Activated CD8-positive, alpha-beta memory T cell treated with anti-CD3 and anti-CD28 coated beads, Interleukin-2, amount 10 ng/mL, durations not matched to agents 7 days and 5 days (primary cell): ENCODE measurements around the gene CHKB. TPM values are rescaled to one million over a fixed set of nuclear protein-coding genes. Genes with fewer than 3 reads are reported as not detected.

Experiments
- ATAC-seq: fragments of 150-1000 bp; cut with Tn5 transposase; one replicate; pipeline ENCODE4 v1.10.0; 2021; ENCODE audit warnings: moderate library complexity
- CTCF ChIA-PET: fragments of 350-600 bp; sonication (Branson Sonifier 250); formaldehyde crosslinking; loops from one replicate; lab custom pipeline; 2021; ENCODE audit warnings: antibody characterized with exemption; lab: Charles Lee
- DNase-seq: peaks from one replicate; pipeline ENCODE4 v3.0.0-alpha.2; 2020
- H3K27ac Mint-ChIP-seq: one replicate; pipeline ENCODE4 v1.8.0; 2021; ENCODE audit warnings: mild to moderate bottlenecking, mixed read lengths
- H3K27me3 Mint-ChIP-seq: one replicate; pipeline ENCODE4 v1.8.0; 2021; ENCODE audit warnings: mixed read lengths
- H3K36me3 Mint-ChIP-seq: one replicate; pipeline ENCODE4 v1.8.0; 2021; ENCODE audit warnings: mild to moderate bottlenecking, mixed read lengths
- H3K4me1 Mint-ChIP-seq: one replicate; pipeline ENCODE4 v1.8.0; 2021; ENCODE audit warnings: mixed read lengths
- H3K4me3 Mint-ChIP-seq: one replicate; pipeline ENCODE4 v1.8.0; 2021; ENCODE audit warnings: mild to moderate bottlenecking, moderate library complexity, mixed read lengths
- H3K9me3 Mint-ChIP-seq: one replicate; pipeline ENCODE4 v1.8.0; 2022; ENCODE audit warnings: low read depth, mixed read lengths
- total RNA-seq, 2 experiments: library from RNA; stranded (reverse); gene quantifications; one replicate each; pipeline ENCODE4 v1.2.3, GENCODE V29; 2021

CHKB gene
- total RNA-seq, 2 experiments from 2014 or later, result 97.2 to 118 TPM

- ATAC-seq (no peak), DNase-seq (no peak)
- Mint-ChIP-seq H3K4me3 (peak overlapping the region; percentile 24), H3K4me1 (peaks cover 6% of the 10 kb centered on the region), H3K27ac (no peak overlapping the region), H3K36me3 (no peaks in the 10 kb centered on the region), H3K9me3 (no peaks in the 10 kb centered on the region), H3K27me3 (peaks cover 46% of the 10 kb centered on the region)
- CTCF ChIA-PET, result interaction anchor here (2.1 kb wide), 1 partner anchor 20 kb away, joined by 4 read pairs; no protein-coding TSS in a partner anchor
Measured at GRCh38 chr22:50601669-50602337, 19.2 kb upstream of the CHKB start.

GRCh38 chr22:50600967-50601668, 18.5 kb upstream of the CHKB start:
- Mint-ChIP-seq H3K4me1 (peaks cover 6% of the 10 kb centered on the region), H3K36me3 (no peaks in the 10 kb centered on the region), H3K4me3 (no peak overlapping the region), H3K27ac (no peak overlapping the region), H3K27me3 (peaks cover 48% of the 10 kb centered on the region), H3K9me3 (no peaks in the 10 kb centered on the region)
- CTCF ChIA-PET, result interaction anchor here (2.1 kb wide), 1 partner anchor 20 kb away, joined by 4 read pairs; no protein-coding TSS in a partner anchor
- no peak for DNase-seq
- no peak for ATAC-seq

- peaks cover 45% of the 10 kb centered on the region for H3K27me3 Mint-ChIP-seq
- H3K4me1 Mint-ChIP-seq, result peaks cover 6% of the 10 kb centered on the region
- H3K27ac Mint-ChIP-seq, result no peak within 1 kb of the TSS
- H3K36me3 Mint-ChIP-seq, result no peaks in the 10 kb centered on the region
- CTCF ChIA-PET, result no interaction called here
- H3K9me3 Mint-ChIP-seq, result no peaks in the 10 kb centered on the region
- no peak for DNase-seq
- H3K4me3 Mint-ChIP-seq, result peak within 1 kb of the TSS; percentile 27
- ATAC-seq, result peak; percentile 35
Measured at GRCh38 chr22:50600538-50600937, 17.9 kb upstream of the CHKB start, which contains the start of gene MAPK8IP2. Gene MAPK8IP2, plus strand, starts transcription at chr22:50600793. Its CDS starts 26 bp downstream, at chr22:50600819.

- Mint-ChIP-seq H3K9me3 (no peaks in the 10 kb centered on the region), H3K27ac (no peak overlapping the region), H3K36me3 (no peaks in the 10 kb centered on the region), H3K4me3 (peak overlapping the region; percentile 27), H3K4me1 (peaks cover 6% of the 10 kb centered on the region), H3K27me3 (peaks cover 40% of the 10 kb centered on the region)
- ATAC-seq (peak; percentile 92), DNase-seq (peak; percentile 75)
- CTCF ChIA-PET, result interaction anchor here (1.1 kb wide), 1 partner anchor 21 kb away, joined by 3 read pairs; no protein-coding TSS in a partner anchor
Measured at GRCh38 chr22:50599816-50600455, 17.3 kb upstream of the CHKB start.

DNA sequence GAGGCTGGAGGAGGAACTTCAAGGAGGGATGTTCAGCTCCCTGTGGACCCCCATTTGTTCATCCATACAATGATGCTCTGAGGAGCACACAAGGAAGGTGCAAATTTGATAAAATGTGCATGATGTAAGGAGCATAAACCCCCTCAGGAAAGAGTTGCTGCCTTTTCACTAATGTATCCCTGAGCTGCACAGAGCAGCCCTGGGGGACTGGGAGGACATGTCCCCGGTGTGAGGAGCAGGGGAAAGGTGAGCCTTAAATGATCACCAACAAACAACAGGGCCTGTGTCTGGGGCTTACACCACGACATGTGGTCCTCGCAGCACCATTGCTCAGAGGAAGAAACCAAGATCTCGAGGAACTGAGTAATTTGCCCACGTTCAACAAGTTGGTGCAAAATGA, 14.4 kb upstream of the CHKB start:
- no peak overlapping the region for H3K4me3 Mint-ChIP-seq
- H3K9me3 Mint-ChIP-seq, result no peaks in the 10 kb centered on the region
- H3K4me1 Mint-ChIP-seq, result peaks cover 6% of the 10 kb centered on the region
- ATAC-seq, result no peak
- no peak overlapping the region for H3K27ac Mint-ChIP-seq
- CTCF ChIA-PET, result no interaction called here
- H3K36me3 Mint-ChIP-seq, result no peaks in the 10 kb centered on the region
- H3K27me3 Mint-ChIP-seq, result peaks cover 25% of the 10 kb centered on the region
- DNase-seq, result no peak

DNA sequence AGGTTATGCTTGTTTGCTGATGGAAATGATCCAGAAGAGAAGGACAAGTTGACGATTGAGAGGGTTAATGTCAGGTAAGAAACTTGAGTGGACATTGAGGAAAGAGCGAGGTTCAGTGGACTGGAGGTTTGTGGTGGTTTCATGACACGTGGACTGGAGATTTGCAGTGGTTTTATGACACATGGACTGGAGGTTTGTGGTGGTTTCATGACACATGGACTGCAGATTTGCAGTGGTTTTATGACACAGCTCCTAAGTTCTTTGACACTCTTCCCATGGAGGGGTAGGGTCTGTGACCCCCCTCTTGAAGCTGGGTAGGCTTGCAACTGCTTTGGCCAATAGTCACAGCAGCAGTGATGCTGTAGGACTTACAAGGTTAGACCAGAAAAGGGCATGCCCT, 12.5 kb upstream of the CHKB start:
- Mint-ChIP-seq H3K27ac (no peak overlapping the region), H3K9me3 (no peaks in the 10 kb centered on the region), H3K4me3 (no peak overlapping the region), H3K36me3 (peaks cover 1% of the 10 kb centered on the region), H3K4me1 (peaks cover 4% of the 10 kb centered on the region), H3K27me3 (peaks cover 21% of the 10 kb centered on the region)
- CTCF ChIA-PET, result no interaction called here
- DNase-seq, result no peak
- ATAC-seq, result no peak

- H3K36me3 Mint-ChIP-seq, result peaks cover 1% of the 10 kb centered on the region
- H3K4me3 Mint-ChIP-seq, result no peak overlapping the region
- H3K4me1 Mint-ChIP-seq, result peaks cover 8% of the 10 kb centered on the region
- CTCF ChIA-PET, result interaction anchor here (1.3 kb wide), 1 partner anchor 25 kb away, joined by 6 read pairs; the partner anchor contains the start of gene SYCE3
- H3K27ac Mint-ChIP-seq, result no peak overlapping the region
- no peaks in the 10 kb centered on the region for H3K9me3 Mint-ChIP-seq
- H3K27me3 Mint-ChIP-seq, result peaks cover 8% of the 10 kb centered on the region
- ATAC-seq (no peak), DNase-seq (no peak)
Measured at GRCh38 chr22:50587407-50587806, 4.8 kb upstream of the CHKB start.

- Mint-ChIP-seq H3K36me3 (no peaks in the 10 kb centered on the region), H3K9me3 (no peaks in the 10 kb centered on the region), H3K27me3 (peaks cover 8% of the 10 kb centered on the region), H3K27ac (no peak overlapping the region), H3K4me3 (no peak overlapping the region), H3K4me1 (peaks cover 14% of the 10 kb centered on the region)
- CTCF ChIA-PET, result no interaction called here
- DNase-seq (no peak), ATAC-seq (no peak)
Measured at GRCh38 chr22:50586416-50586815, 3.8 kb upstream of the CHKB start.

- CTCF ChIA-PET, result no interaction called here
- H3K9me3 Mint-ChIP-seq, result no peaks in the 10 kb centered on the region
- no peak for DNase-seq
Measured at GRCh38 chr22:50585781-50586180, 3.1 kb upstream of the CHKB start.

GRCh38 chr22:50585238-50585637, 2.6 kb upstream of the CHKB start:
- CTCF ChIA-PET, result interaction anchor here (0.8 to 1.2 kb wide), 2 partner anchors 22 to 87 kb away, joined by 3 to 4 read pairs; partner anchors contain the start of gene SYCE3
- DNase-seq (no peak), ATAC-seq (no peak)
- H3K4me3 Mint-ChIP-seq, result no peak overlapping the region
- peaks cover 5% of the 10 kb centered on the region for H3K27me3 Mint-ChIP-seq
- H3K9me3 Mint-ChIP-seq, result no peaks in the 10 kb centered on the region
- no peak overlapping the region for H3K27ac Mint-ChIP-seq
- peaks cover 3% of the 10 kb centered on the region for H3K36me3 Mint-ChIP-seq
- peaks cover 23% of the 10 kb centered on the region for H3K4me1 Mint-ChIP-seq

More at GRCh38 chr22:50585781-50586180, 3.1 kb upstream of the CHKB start:
- Mint-ChIP-seq H3K4me1 (peaks cover 19% of the 10 kb centered on the region), H3K27me3 (peaks cover 8% of the 10 kb centered on the region), H3K4me3 (no peak overlapping the region), H3K27ac (no peak overlapping the region), H3K36me3 (no peaks in the 10 kb centered on the region)
- ATAC-seq, result no peak

DNA sequence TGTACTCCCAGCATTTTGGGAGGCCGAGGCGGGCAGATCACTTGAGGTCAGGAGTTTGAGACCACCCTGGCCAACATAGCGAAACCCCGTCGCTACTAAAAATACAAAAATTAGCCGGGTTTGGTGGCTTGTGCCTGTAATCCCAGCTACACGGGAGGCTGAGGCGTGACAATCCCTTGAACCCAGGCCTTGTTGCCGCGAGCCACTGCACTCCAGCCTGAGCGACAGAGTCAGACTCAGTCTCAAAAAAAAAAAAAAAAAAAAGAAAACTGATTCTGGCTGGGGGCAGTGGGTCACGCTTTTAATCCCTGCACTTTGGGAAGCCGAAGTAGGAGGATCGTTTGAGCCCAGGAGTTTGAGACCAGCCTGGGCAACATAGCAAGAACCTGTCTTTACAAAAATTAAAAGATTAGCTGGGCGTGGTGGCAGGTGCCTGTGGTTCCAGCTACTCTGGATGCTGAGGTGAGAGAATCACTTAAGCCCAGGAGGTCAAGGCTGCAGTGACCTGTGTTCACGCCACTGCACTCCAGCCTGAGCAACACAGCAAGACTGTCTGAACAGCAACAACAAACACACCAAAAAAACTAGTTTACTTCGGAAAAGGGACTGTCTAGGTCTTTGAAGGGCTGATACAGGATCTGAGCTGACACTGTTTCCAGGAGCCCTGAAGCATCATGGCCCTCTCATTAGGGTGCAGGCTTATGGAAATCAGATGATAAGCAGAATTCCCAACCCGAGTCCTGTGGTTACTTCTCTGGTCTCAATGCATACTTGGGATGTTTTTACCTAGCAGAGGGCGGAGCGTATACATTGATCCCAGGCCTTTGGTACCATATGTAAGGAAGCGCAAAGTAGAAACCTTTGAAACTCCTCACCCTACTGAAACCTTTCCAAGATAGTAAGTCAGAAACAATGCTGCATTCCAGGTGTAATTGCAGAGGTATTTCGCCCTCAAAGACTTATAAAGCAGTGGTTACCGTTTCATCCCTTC, 1.8 kb upstream of the CHKB start:
- Mint-ChIP-seq H3K36me3 (peaks cover 9% of the 10 kb centered on the region), H3K27ac (no peak overlapping the region), H3K27me3 (no peaks in the 10 kb centered on the region), H3K9me3 (no peaks in the 10 kb centered on the region), H3K4me1 (peaks cover 24% of the 10 kb centered on the region), H3K4me3 (peak overlapping the region; percentile 89)
- CTCF ChIA-PET, result interaction anchor here (0.7 to 1.2 kb wide), 3 partner anchors 22 to 173 kb away, joined by 3 to 4 read pairs (median 3); partner anchors contain the start of gene SYCE3
- DNase-seq (no peak), ATAC-seq (no peak)

DNA sequence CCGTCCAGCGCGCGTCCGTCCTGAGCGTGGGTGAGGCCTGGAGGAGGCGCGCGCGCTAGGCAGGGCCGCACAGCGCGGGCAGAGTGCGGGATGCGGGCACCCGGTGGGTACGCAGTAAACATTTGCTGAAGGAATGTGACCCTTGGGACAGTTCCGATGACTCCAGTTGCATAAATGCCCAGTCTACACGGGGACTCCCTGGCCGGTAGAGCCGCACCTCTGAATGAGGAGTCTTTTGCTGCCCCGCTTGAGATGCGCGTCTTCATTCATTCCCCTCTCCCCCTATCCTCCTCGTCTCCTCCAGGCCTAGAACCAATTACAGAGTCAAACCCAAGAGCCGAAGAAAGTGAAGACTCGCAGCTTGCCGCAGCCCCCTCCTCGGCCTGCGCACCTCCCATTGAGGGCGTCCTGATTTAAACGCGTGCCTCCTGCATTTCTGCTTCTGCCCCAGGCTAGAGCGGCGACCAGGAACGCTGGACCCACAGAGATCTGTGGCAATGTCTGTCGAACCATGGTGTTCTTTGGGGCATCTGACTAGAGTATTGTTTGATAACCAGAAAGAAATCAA, 729 bp upstream of the CHKB start:
- Mint-ChIP-seq H3K4me1 (peaks cover 24% of the 10 kb centered on the region), H3K36me3 (peaks cover 13% of the 10 kb centered on the region), H3K9me3 (no peaks in the 10 kb centered on the region), H3K27me3 (no peaks in the 10 kb centered on the region), H3K4me3 (peak overlapping the region; percentile 89), H3K27ac (peak overlapping the region; percentile 76)
- CTCF ChIA-PET, result interaction anchor here (0.7 to 3.2 kb wide), 6 partner anchors 17 to 174 kb away, joined by 3 to 27 read pairs (median 5); partner anchors contain the start of genes SCO2, SYCE3 and TYMP
- DNase-seq (no peak), ATAC-seq (peak; percentile 27)
